ENCODE measurements around the gene C4orf51. TPM values are rescaled to one million over a fixed set of nuclear protein-coding genes. Genes with fewer than 3 reads are reported as not detected.

Gene C4orf51
- total and polyA plus RNA-seq, 2 of the 8 experiments (the other 6 are each of a cell fraction or from before 2014, with no cell fraction given): 0.54 TPM; not detected in 1

- POLR2A ChIA-PET (ENCODE audit: partially characterized antibody): no interaction called here
- FAIRE-seq: no peak
- TF ChIP-seq CHD7 (IDR thresholded peaks at IDR 0.05; ENCODE audit: insufficient replicate concordance, low read length): no peak
These were observed 426 bp upstream of the C4orf51 start for GRCh38 chr4:145679520-145679919.

More at GRCh38 chr4:145679520-145679919, 426 bp upstream of the C4orf51 start:
- Histone ChIP-seq H2BK5ac (ENCODE audit: low read depth, low read length) (no peak overlapping the region), H3K9me3 (ENCODE audit: insufficient read depth in 2 of 2, low read depth in 1 of 2, low read length in 1 of 2) (no peaks in the 10 kb centered on the region), H3K27ac (ENCODE audit: low read depth, low read length) (no peak overlapping the region), H3K14ac (ENCODE audit: insufficient read length) (no peak overlapping the region), H3K79me2 (ENCODE audit: control insufficient read depth in 1 of 2, insufficient read depth in 2 of 2, low read length in 2 of 2) (no peaks in the 10 kb centered on the region), H4K20me1 (replicated peaks in 1 of 2; ENCODE audit: control insufficient read depth in 1 of 2, insufficient read depth in 2 of 2, low read length in 2 of 2) (no peaks in the 10 kb centered on the region), H2BK15ac (ENCODE audit: low read length) (no peak overlapping the region), H3K4me2 (ENCODE audit: insufficient read depth in 1 of 2, low read depth in 2 of 2, low read length in 2 of 2) (no peak overlapping the region), H3K23me2 (ENCODE audit: low read depth, low read length) (no peaks in the 10 kb centered on the region), H3K27me3 (replicated peaks in 1 of 4; ENCODE audit: control insufficient read depth in 3 of 4, extremely low read depth in 1 of 4, insufficient read depth in 3 of 4, low read length in 3 of 4) (no peaks in the 10 kb centered on the region), H3K4ac (replicated peaks; ENCODE audit: insufficient read length, low read depth, low read length) (no peak overlapping the region), H4K5ac (ENCODE audit: insufficient read length, low read depth, low read length) (no peak overlapping the region), H3K18ac (ENCODE audit: extremely low read depth, low read length) (no peak overlapping the region), H3K36me3 (ENCODE audit: control insufficient read depth in 2 of 4, insufficient read depth in 4 of 4, low read length in 3 of 4) (no peaks in the 10 kb centered on the region), H2BK20ac (ENCODE audit: low read length) (no peak overlapping the region), H4K8ac (ENCODE audit: extremely low read depth, insufficient read depth, low read length) (no peak overlapping the region), H2BK120ac (replicated peaks; ENCODE audit: low read depth, low read length) (no peak overlapping the region), H2BK12ac (ENCODE audit: low read depth, low read length) (no peak overlapping the region), H2AFZ (ENCODE audit: low read length) (no peak overlapping the region), H3K9ac (replicated peaks in 1 of 4; ENCODE audit: extremely low read depth in 1 of 4, low read depth in 3 of 4, low read length in 3 of 4) (no peak overlapping the region), H3K23ac (ENCODE audit: insufficient read length) (no peak overlapping the region), H4K91ac (replicated peaks; ENCODE audit: insufficient read length, low read length) (no peak overlapping the region), H3K4me1 (replicated peaks in 1 of 4; ENCODE audit: control insufficient read depth in 3 of 4, insufficient read depth in 4 of 4, low read length in 3 of 4) (no peaks in the 10 kb centered on the region), H3K4me3 (ENCODE audit: extremely low read depth in 1 of 4, insufficient read depth in 2 of 4, low read depth in 3 of 4, low read length in 4 of 4) (no peak overlapping the region), H3K56ac (replicated peaks; ENCODE audit: insufficient read length, low read depth, low read length) (no peak overlapping the region), H3K79me1 (ENCODE audit: low read depth, low read length) (no peaks in the 10 kb centered on the region), H2AK5ac (ENCODE audit: low read depth, low read length) (no peak overlapping the region)
- CTCF ChIA-PET (ENCODE audit: partially characterized antibody): no interaction called here
- no peak for DNase-seq (ENCODE audit: low read depth in 1 of 2, low spot score in 2 of 2)
- 84% methylated on average over 1 of the region's 1 CpG; no CpG with 5 or more reads in 1 of the 2 experiments for WGBS, 2 experiments (ENCODE audit: extremely low coverage in 1 of 2, insufficient coverage in 1 of 2, insufficient read length in 1 of 2, insufficient replicate concordance in 2 of 2, low coverage in 1 of 2, low lambda C conversion rate in 2 of 2, missing lambda C conversion rate in 1 of 2)

Measured in H1 (cell line).